Activated CD4-positive, alpha-beta T cell treated with anti-CD3 and anti-CD28 coated beads, Interleukin-2, amount 50 U/mL, for 16 hours (primary cell): ENCODE data around the gene TTLL1.
A peak's percentile ranks its signal among the peaks of the same experiment; 100 is the strongest.
"Not testable (repeated sequence)": the region's sequence is repeated elsewhere in the genome, so short reads cannot be mapped to it uniquely, and the experiment has no call there.

Source experiments
- DNase-seq: peaks from one replicate; pipeline ENCODE4 v3.0.0-alpha.2; 2020

The TTLL1 gene

GRCh38 chr22:43060183-43060582 lies 29.0 kb downstream of the TTLL1 start:
- DNase-seq = peak; percentile 57

GRCh38 chr22:43057641-43058040 lies 31.6 kb downstream of the TTLL1 start:
- DNase-seq = no peak

- no peak for DNase-seq
These were observed 36.0 kb downstream of the TTLL1 start for GRCh38 chr22:43053176-43053575.

GRCh38 chr22:43050995-43051394 lies 38.2 kb downstream of the TTLL1 start:
- DNase-seq = no peak

GRCh38 chr22:43047605-43048004 lies 41.6 kb downstream of the TTLL1 start:
- no peak for DNase-seq

- no peak for DNase-seq
These were observed 44.9 kb downstream of the TTLL1 start for GRCh38 chr22:43044290-43044712.

- no peak for DNase-seq
These were observed 47.0 kb downstream of the TTLL1 start for GRCh38 chr22:43042101-43042780.

GRCh38 chr22:43039800-43040199 lies 49.4 kb downstream of the TTLL1 start:
- no peak for DNase-seq

- DNase-seq = no peak
These were observed 50.9 kb downstream of the TTLL1 start for GRCh38 chr22:43038325-43038724.

- no peak for DNase-seq
These were observed 52.8 kb downstream of the TTLL1 start for GRCh38 chr22:43036282-43036829.

- no peak for DNase-seq
These were observed 53.9 kb downstream of the TTLL1 start for GRCh38 chr22:43035250-43035649.

- DNase-seq = no peak
These were observed 57.6 kb downstream of the TTLL1 start for GRCh38 chr22:43031617-43032016.

- DNase-seq = no peak
These were observed 70.6 kb downstream of the TTLL1 start for GRCh38 chr22:43018615-43019014.

GRCh38 chr22:43017525-43018460 lies 71.4 kb downstream of the TTLL1 start:
- DNase-seq = no peak

GRCh38 chr22:43016150-43016549 lies 73.0 kb downstream of the TTLL1 start:
- DNase-seq = not testable (repeated sequence)

GRCh38 chr22:43015677-43016042 lies 73.5 kb downstream of the TTLL1 start:
- DNase-seq = no peak

GRCh38 chr22:43014869-43015676 lies 74.1 kb downstream of the TTLL1 start, which contains the start of gene PACSIN2:
Gene PACSIN2, minus strand, starts transcription at chr22:43015149. Its CDS starts 103,069 bp downstream, at chr22:42912080.
- DNase-seq = peak; percentile 99

- no peak for DNase-seq
These were observed 74.8 kb downstream of the TTLL1 start for GRCh38 chr22:43014316-43014868.

- no peak for DNase-seq
These were observed 75.6 kb downstream of the TTLL1 start for GRCh38 chr22:43013355-43014315.

GRCh38 chr22:43012390-43012789 lies 76.8 kb downstream of the TTLL1 start:
- DNase-seq = no peak

GRCh38 chr22:43011079-43011478 lies 78.1 kb downstream of the TTLL1 start:
- DNase-seq = no peak
